ENCODE data around the gene SMAD3.

DNA sequence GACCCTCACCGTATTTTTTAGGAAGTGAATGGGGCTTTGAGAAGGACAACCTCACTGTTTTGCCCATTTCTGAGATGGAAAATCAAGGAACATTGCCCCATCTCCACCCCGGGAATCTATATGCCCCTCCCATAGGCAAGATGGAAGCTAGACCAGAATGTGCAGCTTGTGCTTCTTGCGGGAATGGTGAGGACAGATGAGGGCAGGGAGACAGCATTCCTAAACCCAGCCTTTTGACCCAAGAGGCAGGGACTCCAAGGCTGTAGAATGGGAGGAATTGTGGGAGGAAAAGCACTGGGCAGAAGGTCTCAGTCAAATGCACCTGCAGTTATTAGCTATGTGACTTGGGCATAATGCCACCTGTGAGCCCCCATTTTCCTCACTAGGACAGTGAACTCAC is 66.9 kb downstream of the SMAD3 start:
- TF ChIP-seq GABPA (IDR thresholded peaks at IDR 0.05; ENCODE audit: low read depth) (no peak), BCL11A (IDR thresholded peaks at IDR 0.05; ENCODE audit: low read depth, low read length) (no peak), SUPT20H (IDR thresholded peaks at IDR 0.05; ENCODE audit: borderline replicate concordance, control insufficient read depth, low read depth, low read length) (no peak), NR2C2 (IDR thresholded peaks at IDR 0.05; ENCODE audit: borderline replicate concordance, control insufficient read depth, insufficient read length, low read depth) (no peak)
- TF ChIP-seq, protein P1, sequence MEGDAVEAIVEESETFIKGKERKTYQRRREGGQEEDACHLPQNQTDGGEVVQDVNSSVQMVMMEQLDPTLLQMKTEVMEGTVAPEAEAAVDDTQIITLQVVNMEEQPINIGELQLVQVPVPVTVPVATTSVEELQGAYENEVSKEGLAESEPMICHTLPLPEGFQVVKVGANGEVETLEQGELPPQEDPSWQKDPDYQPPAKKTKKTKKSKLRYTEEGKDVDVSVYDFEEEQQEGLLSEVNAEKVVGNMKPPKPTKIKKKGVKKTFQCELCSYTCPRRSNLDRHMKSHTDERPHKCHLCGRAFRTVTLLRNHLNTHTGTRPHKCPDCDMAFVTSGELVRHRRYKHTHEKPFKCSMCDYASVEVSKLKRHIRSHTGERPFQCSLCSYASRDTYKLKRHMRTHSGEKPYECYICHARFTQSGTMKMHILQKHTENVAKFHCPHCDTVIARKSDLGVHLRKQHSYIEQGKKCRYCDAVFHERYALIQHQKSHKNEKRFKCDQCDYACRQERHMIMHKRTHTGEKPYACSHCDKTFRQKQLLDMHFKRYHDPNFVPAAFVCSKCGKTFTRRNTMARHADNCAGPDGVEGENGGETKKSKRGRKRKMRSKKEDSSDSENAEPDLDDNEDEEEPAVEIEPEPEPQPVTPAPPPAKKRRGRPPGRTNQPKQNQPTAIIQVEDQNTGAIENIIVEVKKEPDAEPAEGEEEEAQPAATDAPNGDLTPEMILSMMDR (IDR thresholded peaks at IDR 0.05 in 2 of 3, conservative IDR thresholded peaks at IDR 0.05 in 1 of 3; ENCODE audit: control insufficient read depth in 2 of 3, extremely low read depth in 1 of 3, insufficient read depth in 1 of 3, low read depth in 3 of 3, low read length in 3 of 3): no peak
- TF ChIP-seq, protein P2, sequence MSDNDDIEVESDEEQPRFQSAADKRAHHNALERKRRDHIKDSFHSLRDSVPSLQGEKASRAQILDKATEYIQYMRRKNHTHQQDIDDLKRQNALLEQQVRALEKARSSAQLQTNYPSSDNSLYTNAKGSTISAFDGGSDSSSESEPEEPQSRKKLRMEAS (IDR thresholded peaks at IDR 0.05; ENCODE audit: low read depth, low read length): no peak
